ENCODE results near the gene BABAM2. TPM values are rescaled to one million over a fixed set of nuclear protein-coding genes. Genes with fewer than 3 reads are reported as not detected.

BABAM2 gene
- total RNA-seq, 2 donors from 2014 or later = 32.2 to 33.5 TPM

- Histone ChIP-seq H3K4me3 (no peak overlapping the region), H3K27ac (no peak overlapping the region), H3K36me3 (no peaks in the 10 kb centered on the region), H3K4me1 (no peaks in the 10 kb centered on the region), H3K9me3 (no peaks in the 10 kb centered on the region), H3K27me3 (no peaks in the 10 kb centered on the region), H3K9ac (ENCODE audit: low read depth in 2 of 2, low read length in 2 of 2) (no peak overlapping the region)
- no peak for DNase-seq
- TF ChIP-seq CTCF (IDR thresholded peaks at IDR 0.05) = no peak
- intact Hi-C loops (cut with DNase I) = no loop called here
Observed at GRCh38 chr2:27902098-27902497, 11.6 kb downstream of the BABAM2 start.

GRCh38 chr2:27903018-27903417 is 12.5 kb downstream of the BABAM2 start:
- Histone ChIP-seq H3K4me1 (no peaks in the 10 kb centered on the region), H3K36me3 (no peaks in the 10 kb centered on the region), H3K9ac (ENCODE audit: low read depth in 2 of 2, low read length in 2 of 2) (no peak overlapping the region), H3K27ac (no peak overlapping the region), H3K9me3 (no peaks in the 10 kb centered on the region), H3K27me3 (no peaks in the 10 kb centered on the region), H3K4me3 (no peak overlapping the region)
- no peak for DNase-seq
- no peak for TF ChIP-seq CTCF (IDR thresholded peaks at IDR 0.05)
- intact Hi-C loops (cut with DNase I) = no loop called here

DNA sequence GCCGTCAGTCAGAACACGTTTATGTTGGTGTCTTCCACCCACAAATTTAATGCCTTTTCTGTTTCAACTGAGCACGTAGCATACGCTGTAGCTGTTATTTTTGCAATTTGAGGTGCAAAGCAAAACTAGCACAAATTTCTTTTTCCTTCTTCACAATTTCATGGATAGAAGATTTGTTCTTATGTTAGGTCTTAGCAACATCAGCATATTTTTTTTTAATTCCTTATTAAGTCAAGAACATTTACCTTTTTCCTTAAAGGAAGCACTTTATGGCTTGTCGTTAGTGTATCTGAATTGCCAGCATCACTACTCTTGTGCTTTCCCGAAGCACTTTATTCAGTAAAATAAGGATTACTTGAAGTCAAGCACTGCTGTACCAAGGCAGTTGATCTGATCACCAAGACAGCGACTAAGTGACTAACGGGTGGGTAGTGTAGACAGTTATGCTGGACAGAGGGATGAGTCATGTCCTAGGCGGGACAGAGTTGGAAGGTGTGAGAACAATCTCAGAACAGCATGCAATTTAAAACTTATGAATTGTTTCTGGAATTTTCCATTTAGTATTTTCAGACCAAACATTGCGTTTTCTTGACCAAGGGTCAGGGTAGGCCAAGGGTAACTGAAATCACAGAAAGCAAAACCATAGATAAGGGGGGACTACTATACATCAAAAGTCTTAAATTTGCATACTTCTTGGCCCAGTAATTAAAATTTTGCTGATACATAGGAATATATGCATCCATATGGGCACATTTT is 13.3 kb downstream of the BABAM2 start:
- Histone ChIP-seq H3K27ac (no peak overlapping the region), H3K27me3 (no peaks in the 10 kb centered on the region), H3K4me3 (no peak overlapping the region), H3K9me3 (no peaks in the 10 kb centered on the region), H3K36me3 (no peaks in the 10 kb centered on the region), H3K4me1 (no peaks in the 10 kb centered on the region), H3K9ac (ENCODE audit: low read depth in 2 of 2, low read length in 2 of 2) (no peak overlapping the region)
- intact Hi-C loops (cut with DNase I) = no loop called here
- no peak for DNase-seq
- no peak for TF ChIP-seq CTCF (IDR thresholded peaks at IDR 0.05)

GRCh38 chr2:27904405-27904665 is 13.8 kb downstream of the BABAM2 start:
- H3K27me3 ChIP-seq = no peaks in the 10 kb centered on the region
- H3K4me1 ChIP-seq = no peaks in the 10 kb centered on the region
- H3K9me3 ChIP-seq = no peaks in the 10 kb centered on the region
- TF ChIP-seq CTCF (IDR thresholded peaks at IDR 0.05) = no peak
- no peaks in the 10 kb centered on the region for H3K36me3 ChIP-seq
- no peak overlapping the region for H3K27ac ChIP-seq
- no peak for DNase-seq
- H3K9ac ChIP-seq (ENCODE audit: low read depth in 2 of 2, low read length in 2 of 2) = no peak overlapping the region
- H3K4me3 ChIP-seq = no peak overlapping the region
- intact Hi-C loops (cut with DNase I) = no loop called here

DNA sequence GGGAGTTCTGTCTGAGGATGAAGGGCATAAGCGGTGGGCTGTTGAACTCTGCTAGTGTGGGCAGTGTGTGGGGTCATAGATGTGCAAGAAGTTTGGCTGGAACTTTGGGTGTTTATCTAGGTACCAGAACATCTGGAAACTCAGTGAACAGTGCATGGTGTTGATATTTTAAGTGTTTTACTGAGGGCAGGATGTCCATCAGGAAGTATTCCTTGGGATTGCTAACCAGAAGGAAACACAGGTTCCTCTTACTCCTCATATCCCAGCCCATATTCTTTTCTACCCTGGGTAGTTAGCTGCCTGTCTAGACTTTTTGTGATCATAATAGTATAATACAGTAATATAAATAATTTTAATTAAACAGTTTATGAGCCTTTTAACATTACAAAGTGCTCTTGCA is 15.5 kb downstream of the BABAM2 start:
- DNase-seq = no peak
- H3K27me3 ChIP-seq = no peaks in the 10 kb centered on the region
- H3K9ac ChIP-seq (ENCODE audit: low read depth in 2 of 2, low read length in 2 of 2) = no peak overlapping the region
- H3K27ac ChIP-seq = no peak overlapping the region
- intact Hi-C loops (cut with DNase I) = no loop called here
- H3K4me1 ChIP-seq = no peaks in the 10 kb centered on the region
- H3K36me3 ChIP-seq = no peaks in the 10 kb centered on the region
- H3K4me3 ChIP-seq = no peak overlapping the region
- TF ChIP-seq CTCF (IDR thresholded peaks at IDR 0.05) = no peak
- no peaks in the 10 kb centered on the region for H3K9me3 ChIP-seq
